ENCODE results near the gene EPHB1. TPM values are rescaled to one million over a fixed set of nuclear protein-coding genes. Genes with fewer than 3 reads are reported as not detected.

The EPHB1 gene
- total and polyA plus RNA-seq, 2 of the 13 experiments (the other 11 are each of a cell fraction or from before 2014, with no cell fraction given): 0.07 to 0.21 TPM

DNA sequence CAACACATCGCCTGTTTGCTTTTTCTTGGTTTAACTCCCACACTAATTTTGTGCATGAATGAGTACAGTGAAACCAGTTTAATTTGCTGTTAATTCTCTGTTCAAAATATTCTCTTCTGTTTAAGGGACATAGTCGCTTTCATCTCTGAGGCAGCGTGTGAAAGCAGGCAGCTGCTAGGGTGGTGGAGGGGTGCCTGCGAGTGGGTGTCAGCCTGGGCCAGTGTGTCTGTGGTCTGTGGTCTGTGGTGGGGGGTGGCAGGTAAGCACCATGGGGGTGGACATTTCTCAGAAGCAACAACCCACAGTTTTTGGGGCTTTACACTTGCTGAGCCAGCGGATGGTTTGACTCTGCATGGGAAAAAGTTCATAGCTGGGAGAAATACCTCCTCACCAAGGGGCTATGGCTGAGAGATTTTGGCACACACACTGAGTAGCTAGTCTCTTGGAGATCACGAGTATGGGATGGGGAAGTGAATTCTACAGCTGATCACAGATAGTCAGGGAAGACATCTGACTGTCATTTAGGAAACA, 109.2 kb downstream of the EPHB1 start:
- intact Hi-C loops (cut with micrococcal nuclease; ENCODE audit: unreplicated experiment): no loop called here
- no peaks in the 10 kb centered on the region for H3K4me1 ChIP-seq (ENCODE audit: insufficient read depth, low read length)
- H3K9ac ChIP-seq (ENCODE audit: insufficient read depth, low read depth, low read length): no peak overlapping the region
- no peak for ATAC-seq
- H3K4me3 ChIP-seq (replicated peaks in 1 of 3; ENCODE audit: insufficient read depth in 1 of 3, low read depth in 2 of 3, low read length in 3 of 3): no peak overlapping the region
- 5% methylated on average over 6 of the region's 6 CpGs for WGBS (ENCODE audit: low lambda C conversion rate)
- no peak overlapping the region for H3K27ac ChIP-seq (ENCODE audit: extremely low read length, insufficient read depth, low read length)
- TF ChIP-seq, protein P1, sequence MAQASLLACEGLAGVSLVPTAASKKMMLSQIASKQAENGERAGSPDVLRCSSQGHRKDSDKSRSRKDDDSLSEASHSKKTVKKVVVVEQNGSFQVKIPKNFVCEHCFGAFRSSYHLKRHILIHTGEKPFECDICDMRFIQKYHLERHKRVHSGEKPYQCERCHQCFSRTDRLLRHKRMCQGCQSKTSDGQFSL (CRISPR knock-in tag; IDR thresholded peaks at IDR 0.05): no peak
- TF ChIP-seq, protein P2, sequence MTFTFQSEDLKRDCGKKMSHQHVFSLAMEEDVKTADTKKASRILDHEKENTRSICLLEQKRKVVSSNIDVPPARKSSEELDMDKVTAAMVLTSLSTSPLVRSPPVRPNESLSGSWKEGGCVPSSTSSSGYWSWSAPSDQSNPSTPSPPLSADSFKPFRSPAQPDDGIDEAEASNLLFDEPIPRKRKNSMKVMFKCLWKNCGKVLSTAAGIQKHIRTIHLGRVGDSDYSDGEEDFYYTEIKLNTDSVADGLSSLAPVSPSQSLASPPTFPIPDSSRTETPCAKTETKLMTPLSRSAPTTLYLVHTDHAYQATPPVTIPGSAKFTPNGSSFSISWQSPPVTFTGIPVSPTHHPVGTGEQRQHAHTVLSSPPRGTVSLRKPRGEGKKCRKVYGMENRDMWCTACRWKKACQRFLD (CRISPR knock-in tag; IDR thresholded peaks at IDR 0.05; ENCODE audit: borderline replicate concordance): no peak
- TF ChIP-seq TOPORS (CRISPR knock-in tag; IDR thresholded peaks at IDR 0.05) (no peak), ZSCAN25 (CRISPR knock-in tag; IDR thresholded peaks at IDR 0.05) (no peak), PAF1 (CRISPR knock-in tag; IDR thresholded peaks at IDR 0.05) (no peak), KLF12 (CRISPR knock-in tag; IDR thresholded peaks at IDR 0.05; ENCODE audit: borderline replicate concordance) (no peak)
- no TSS peak for BruUV-seq (replicated peaks)
- no peaks in the 10 kb centered on the region for H3K9me3 ChIP-seq (ENCODE audit: low read length)
- CTCF ChIA-PET (ENCODE audit: low intra/inter-chr PET ratio, low total read pairs): no interaction called here
- FAIRE-seq: no peak
- in situ Hi-C loops (cut with HindIII; ENCODE audit: extremely low pct_ligation_motif_present, low pct_unique_long_range_greater_than_20kb): no loop called here
- H3K36me3 ChIP-seq (replicated peaks in 1 of 2; ENCODE audit: control insufficient read depth in 1 of 2, insufficient read depth in 2 of 2, low read length in 2 of 2): no peaks in the 10 kb centered on the region
- H4K20me1 ChIP-seq (ENCODE audit: insufficient read depth, low read length): no peaks in the 10 kb centered on the region
- POLR2A ChIA-PET: no interaction called here
- H2AFZ ChIP-seq (ENCODE audit: low read length): no peak overlapping the region
- no peaks in the 10 kb centered on the region for H3K79me2 ChIP-seq (ENCODE audit: insufficient read depth, low read length)
- H3K27me3 ChIP-seq (ENCODE audit: control insufficient read depth in 1 of 2, insufficient read depth in 2 of 2, low read length in 2 of 2): no peaks in the 10 kb centered on the region
- DNase-seq (ENCODE audit: low spot score): no peak
- H3K4me2 ChIP-seq (ENCODE audit: low read depth, low read length): no peak overlapping the region
